GM19438 (cell line): Measurements from ENCODE around the gene IFTAP.
"Not testable (repeated sequence)": the region's sequence is repeated elsewhere in the genome, so short reads cannot be mapped to it uniquely, and the experiment has no call there.

Source experiments
- ATAC-seq: cut with Tn5 transposase; IDR thresholded peaks from one replicate; pipeline ENCODE4 v1.9.1; 2021; ENCODE audit warnings: low read depth; ENCODE audit not compliant: unreplicated experiment

Gene IFTAP

DNA sequence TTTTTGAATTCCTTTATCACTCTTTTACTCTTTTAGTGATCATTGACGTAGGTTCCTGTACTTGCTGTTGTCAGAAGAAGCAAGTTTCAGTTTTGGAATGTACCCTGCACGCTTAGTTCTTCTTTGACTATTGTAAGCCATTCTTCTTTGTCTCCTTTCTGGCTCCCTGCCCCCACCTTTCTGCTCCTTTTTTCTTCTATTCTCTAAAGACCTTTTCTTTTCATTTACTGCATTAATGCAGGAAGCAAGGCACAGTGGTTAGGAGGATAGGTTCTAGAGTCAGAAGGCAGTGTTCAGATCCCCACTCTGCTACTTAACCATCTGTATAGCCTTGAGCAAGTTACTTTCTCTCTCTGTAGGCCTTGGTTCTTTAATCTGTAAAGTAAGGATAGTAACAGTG, 37.5 kb downstream of the IFTAP start:
- no peak for ATAC-seq

DNA sequence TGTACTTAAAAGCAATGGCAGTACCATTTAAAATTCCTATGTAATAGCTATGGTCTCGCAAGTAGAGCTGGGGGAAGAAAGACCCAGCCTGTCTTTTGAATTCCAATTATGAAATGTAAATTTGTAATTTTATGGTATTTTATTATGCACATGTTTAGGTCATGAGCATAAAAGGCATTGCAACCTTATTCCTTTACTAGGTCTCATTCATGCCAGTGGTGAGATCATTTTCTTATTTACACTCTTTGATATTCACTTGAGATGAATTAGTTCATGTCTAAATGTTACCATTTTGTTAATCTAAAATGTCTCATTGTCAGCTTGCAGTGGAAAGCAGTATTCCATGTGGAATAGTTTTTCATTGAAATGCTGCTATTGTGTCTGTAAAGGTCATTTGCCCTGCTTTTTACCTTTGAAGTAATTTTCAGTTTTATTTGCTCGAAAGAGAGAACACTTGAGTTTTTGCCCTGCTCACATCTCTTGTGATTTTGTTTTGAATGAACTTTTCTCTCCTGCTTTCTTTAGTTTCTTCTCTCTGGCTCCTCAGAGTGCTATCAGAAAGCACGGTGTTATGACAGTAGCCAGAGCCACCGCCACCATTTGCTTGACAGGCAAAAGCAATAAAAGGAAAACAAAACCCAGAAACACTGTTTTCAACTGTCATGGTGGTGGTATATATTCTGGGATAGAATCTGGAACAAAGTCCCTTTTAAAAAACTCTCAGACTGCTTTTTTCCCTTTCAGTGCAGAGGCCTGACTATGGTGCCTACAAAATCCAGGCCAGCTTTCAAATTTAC, 41.0 kb downstream of the IFTAP start:
- ATAC-seq: no peak

DNA sequence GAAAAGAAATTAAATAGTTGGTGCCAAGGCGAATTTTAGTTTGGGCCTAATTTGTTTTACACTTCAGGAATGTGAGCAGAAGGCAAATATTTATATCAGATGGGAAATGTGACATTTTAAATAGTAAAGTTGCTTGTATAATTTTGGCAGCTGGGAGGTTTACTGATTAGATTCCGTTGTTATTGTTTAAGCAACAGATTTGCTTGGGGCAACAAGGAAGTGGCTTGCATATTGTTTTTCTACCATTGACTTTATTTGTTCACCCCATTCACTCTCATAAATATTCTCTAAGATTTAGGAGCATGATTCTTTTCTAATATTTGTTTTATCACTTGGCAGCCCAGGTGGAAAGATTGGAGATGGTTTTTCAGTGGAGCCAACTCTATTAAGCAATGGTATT, 44.3 kb downstream of the IFTAP start:
- ATAC-seq: no peak

DNA sequence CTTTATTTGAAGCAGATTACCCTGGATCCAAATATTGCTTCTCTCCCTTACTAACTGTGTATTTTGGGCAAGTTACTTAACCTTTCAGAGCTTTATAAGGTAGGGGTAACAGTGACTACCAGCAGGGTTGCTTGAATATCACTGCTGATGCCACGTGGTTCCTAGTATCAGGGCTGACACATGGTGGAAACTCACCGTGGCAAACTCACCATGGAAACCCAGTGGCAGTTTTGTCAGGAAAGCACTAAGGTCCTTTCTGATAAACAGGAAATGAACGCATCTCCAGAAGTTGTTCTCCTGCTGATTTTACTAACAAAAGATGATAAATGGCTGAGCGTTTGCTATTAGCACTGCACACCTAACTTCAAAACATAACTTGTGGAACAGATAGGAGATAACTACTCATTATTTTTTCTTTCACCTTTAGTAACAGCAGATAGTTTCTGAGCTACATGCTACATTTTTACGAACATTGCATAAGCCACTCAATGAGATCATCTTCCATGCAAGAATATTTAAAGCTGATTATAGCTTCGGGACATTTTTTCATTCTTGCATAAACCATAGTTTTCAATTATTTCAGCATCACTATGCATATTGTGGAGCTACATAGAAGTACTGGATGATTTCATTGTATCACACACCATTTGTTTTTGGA, 63.4 kb downstream of the IFTAP start:
- no peak for ATAC-seq

DNA sequence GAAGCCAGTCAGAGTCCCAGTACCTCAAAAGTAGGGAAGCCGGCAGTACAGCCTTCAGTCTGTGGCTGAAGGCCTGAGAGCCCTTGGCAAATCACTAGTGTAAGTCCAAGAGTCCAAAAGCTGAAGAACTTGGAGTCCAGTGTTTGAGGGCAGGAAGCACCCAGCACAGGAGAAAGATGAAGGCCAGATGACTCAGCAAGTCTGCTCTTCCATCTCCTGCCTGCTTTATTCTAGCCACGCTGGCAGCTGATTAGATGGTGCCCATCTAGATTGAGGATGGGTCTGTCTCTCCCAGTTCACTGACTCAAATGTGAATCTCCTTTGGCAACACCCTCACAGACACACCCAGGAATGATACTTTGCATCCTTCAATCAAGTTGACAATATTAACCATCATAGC, 67.1 kb downstream of the IFTAP start:
- not testable (repeated sequence) for ATAC-seq

DNA sequence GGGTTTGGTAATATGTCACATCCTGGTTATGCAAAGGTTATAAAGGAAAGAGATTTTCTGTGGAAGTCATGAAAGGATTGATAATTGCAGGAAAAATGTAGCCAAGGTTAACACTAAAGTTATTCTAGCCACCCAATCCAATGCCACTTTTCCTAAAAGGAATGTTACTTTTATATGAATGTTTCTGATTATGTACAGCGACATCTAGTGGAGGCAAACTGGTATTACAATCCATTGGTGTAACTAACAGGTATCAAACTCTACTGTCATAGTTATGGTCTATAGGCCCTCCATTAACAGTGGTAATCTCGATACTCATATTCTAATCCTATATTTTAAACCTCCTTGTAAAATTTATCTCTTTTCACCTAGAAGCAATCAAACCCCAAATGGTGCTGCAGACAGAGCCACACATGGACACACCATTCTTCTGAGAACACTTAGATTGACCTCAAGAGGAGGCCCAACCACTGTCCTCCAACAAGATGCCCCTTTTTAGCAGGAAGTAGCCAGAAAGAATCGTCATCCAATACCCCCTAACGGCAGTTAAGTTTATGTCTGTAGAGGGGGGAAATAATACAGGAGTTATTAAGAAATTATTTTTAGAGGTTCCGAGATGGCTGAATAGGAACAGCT, 78.6 kb downstream of the IFTAP start:
- ATAC-seq: no peak

DNA sequence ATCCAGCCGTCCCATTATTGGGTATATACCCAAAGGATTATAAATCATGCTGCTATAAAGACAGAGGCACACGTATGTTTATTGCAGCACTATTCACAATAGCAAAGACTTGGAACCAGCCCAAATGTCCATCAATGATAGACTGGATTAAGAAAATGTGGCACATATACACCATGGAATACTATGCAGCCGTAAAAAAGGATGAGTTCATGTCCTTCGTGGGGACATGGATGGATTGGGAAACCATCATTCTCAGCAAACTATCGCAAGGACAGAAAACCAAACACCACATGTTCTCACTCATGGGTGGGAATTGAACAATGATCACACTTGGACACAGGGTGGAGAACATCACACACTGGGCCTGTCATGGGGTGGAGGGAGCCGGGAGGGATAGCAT, 85.2 kb downstream of the IFTAP start:
- ATAC-seq: not testable (repeated sequence)

DNA sequence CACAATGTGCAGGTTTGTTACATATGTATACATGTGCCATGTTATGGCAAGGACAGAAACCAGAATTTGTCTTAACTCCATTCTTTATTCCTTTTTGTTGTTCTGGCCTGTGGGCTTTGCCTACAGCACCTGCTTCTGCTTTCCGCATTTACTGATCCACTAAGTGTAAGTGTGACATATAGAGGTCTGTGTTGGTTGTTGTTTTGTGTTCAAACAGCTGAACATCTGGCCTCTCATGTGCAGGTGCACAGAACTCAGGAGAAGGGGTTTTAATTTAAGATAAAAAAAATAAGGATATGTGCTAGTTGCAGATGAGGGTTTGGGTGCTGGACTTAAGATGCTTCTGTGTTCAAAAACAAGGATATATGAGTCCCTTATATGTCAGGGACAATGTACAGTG, 89.5 kb downstream of the IFTAP start:
- ATAC-seq: no peak

DNA sequence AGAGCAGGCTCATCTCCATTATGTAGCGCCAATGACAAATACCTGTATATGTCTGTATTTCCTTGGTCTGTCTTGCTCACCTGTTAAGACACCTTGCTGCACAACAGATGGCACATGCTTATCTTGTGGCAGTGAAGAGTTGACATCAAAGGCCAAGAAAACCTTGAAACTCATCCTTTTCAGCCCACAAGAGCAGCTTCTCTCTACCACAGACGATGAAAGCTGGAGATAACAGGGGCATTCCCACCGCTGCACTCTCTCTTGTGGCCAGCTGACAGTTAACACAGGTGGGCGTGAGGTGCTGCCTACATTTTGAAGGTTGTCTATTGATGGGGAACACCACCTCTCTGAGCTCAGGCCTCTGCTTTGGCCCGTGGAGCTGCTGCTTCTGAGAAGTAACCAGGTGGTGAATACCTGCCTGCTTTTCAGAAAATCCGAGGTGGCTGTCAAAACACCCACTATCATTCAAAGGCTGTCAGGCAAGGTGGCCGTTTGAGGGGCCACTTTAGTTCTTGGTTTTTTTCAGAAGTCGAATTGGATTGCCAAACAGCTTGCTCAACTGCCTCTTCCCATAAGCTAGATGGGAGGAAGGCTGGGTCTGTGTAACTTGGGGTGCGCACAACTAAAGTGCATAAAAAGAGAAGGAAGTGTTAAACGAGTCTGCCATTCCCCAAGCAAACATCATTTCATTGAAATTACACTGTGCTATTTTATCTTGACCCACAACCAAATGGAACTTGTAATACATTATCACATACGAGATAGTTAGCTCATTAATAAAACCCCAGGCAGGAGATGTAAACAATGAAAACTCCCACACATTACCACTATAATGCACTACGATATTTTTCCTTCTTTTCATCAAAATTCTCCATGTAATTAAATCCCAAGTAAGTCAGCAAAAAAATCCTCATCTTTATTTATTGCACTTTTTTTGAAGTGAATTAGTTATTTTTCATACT, 90.8 kb downstream of the IFTAP start:
- no peak for ATAC-seq

DNA sequence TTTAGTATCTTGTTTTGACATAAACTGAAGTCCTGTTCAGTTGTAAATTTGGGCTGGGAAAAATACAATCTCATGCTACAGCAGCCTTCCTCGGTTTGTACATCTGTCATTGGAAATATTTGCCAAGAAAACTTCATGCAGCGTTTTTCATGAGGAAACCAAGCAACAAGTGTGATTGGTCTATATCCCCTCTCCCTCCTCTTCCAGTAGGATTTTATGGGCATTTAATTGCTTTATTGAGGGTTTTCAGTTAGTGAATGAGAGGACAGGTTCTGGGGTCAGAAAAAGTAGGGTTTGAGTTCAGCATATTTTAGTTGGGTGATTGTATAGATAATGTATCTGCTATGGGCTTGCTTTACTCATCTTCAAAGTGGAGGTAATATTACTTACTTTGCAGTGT, 93.8 kb downstream of the IFTAP start:
- no peak for ATAC-seq

DNA sequence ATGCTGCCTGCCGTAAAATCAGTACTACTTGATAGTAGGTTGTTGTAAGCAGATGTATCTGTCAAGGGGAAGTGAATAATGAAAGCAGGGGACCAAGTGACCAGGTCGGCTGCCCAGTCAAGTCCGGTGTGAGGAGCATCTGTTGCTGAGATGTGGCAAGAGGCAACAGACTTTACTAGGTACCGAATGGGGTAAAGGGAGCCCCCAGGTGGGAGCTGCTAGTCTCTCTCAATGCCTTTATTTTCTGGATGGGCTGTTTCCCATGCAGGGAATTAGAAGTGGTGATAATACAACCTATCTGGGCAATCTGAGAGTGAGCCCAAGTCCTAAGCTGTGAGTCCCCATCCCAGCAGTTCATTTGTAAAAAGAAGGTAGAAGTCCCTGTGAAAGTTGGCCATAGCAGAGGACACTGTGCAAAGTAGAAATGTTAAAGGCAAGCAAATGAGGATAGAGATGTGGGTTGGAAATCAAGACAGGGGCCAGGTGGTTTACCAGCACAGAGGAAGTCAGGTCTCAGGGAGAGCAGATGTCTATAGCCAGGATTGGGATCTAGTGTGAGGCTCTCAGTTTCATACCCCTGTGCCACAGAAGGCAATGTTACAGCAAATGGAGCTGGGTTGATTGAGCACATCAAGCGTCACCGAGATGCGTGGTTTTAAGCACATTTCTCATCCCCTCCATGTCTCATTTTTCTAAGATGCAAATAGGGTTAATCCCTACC, 94.4 kb downstream of the IFTAP start:
- no peak for ATAC-seq

DNA sequence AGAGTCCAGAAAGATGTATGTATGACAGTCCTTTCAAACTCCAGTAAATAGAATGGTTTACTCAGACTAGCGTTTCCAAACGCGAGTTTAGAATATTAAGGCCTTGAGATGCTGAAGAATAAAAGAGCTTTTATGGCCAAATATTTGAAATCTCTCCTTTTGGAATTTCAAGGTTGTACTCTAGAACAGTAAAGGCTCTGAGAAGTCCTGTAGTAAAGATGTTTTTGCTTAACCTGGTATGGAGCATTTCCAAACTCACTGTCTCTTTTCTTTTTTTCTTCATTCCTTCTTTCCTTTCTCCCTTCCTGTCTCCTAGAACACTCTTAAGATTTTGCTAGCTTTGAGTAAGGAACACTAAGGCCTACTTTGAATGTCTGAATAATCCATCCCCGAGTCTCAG, 95.1 kb downstream of the IFTAP start:
- no peak for ATAC-seq

DNA sequence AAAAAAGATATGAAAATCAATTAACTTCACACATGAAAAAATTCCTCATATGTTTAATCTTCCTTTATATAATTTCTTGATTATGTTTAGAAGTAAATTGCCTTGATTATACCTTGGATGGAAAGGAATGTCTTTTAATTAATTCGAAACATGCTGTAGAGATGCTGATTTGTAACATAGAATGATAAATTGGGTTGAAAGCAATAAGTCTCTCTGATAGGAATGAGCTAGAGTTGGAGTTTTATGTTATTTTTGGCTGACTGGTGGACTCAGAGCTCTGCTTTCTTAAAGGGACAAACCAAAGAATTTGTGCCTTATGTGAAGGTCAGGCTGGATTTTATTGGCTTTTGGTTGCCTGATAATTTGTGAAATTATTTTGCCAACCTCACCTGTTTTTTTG, 98.4 kb downstream of the IFTAP start:
- ATAC-seq: no peak

DNA sequence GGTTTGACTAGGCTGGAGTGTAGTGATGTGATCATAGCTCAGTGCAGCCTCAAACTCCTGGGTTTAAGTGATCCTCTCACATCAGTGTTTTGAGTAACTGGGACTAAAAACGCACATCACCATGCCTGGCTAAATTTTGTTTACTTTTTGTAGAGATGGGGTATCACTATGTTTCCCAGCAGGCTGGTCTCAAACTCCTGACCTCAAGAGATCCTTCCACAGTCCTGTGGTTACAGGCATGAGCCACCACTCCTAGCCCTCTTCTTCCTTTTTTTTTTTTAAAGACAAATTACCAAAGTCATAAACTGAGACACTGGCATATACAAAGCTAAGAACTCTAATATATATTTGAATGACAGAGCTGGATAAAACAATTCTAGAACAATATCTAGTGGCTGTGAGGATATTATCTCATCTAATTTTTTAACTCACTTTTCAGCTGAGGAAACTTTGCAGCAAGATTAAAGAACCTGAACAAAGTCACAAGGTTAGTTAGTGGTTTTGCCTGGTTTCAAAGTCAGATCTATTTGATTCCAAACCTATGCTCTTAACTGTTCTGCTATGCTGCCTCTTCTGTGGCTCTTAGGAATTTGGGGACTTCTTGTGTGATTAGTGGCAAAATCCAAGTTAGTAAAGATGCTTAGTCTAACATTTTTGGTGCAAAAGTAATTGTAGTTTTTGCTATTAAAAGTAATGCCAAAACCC, 99.0 kb downstream of the IFTAP start:
- no peak for ATAC-seq

DNA sequence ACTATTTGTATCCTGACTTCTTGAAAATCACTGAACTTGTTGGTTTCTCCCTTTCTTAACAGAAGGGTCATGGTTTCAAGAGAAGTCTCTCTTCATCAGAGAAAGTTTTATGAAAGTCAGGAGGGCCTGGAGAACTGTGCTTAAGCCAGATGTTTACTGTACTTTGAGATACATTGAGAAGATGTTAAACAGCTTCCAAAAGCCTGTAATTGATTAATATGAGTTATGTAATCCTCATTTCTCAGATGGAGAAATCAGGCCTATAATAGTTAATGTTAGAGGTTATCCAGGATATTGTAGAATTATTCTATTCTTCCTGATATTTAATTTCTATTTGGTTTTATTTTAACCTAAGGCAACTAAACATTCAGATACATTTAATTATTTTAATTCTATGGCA, 100.8 kb downstream of the IFTAP start:
- no peak for ATAC-seq

DNA sequence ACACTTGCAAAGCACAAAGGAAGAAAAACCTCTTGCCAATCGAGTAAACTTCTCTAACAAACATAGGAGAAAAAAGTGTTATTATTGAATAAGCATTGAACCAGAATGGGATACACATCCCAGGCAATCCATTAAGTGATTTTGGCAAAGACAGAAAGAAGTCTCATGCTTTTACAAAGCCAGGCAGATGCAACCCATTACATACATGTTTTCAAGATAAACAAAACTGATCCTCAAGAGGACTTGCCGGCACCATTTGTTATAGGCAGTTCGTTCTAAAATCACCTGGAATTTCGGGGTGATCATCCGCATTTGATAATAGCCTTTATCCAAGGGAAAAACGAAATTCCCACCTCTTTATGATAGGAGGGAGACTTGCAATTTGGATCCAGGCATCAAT, 101.3 kb downstream of the IFTAP start:
- ATAC-seq: no peak

DNA sequence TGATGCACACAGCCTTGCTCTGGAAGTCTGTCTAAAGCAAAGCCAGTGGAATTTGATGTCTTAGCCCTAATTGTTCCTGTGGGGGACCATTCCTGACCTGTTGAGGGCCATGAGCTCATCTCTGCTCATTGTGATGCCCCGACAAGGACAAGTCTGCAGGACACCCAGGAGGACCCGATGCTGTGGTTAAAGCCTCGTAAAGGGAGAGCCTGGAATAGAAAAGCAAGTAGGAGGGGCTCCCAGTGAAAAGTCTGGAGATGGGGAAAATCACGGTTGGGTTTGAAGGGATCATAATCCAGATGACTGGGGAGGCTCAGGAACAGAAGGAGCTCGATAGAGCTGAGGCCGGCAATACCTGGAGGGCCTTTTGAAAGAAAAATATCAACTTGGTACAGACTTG, 102.2 kb downstream of the IFTAP start:
- no peak for ATAC-seq

DNA sequence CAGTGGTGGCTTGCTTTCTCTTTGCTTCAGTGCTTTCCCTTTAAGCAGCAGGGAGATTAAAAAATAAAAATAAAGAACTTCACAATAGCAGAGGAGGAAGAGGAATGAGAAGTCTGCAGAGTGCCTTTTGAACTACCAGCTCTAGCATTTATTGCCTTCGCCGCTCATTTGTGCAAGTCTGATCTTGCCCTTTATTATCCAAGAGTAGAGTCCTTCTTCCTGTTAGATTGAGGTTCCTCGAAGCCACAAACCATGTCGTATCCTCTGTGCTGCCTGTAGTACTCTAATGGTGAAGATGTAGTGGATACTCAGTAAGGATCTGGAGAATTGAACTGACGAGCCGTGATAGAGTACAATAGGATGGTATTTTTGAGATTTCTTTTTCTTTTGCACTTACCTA, 105.0 kb downstream of the IFTAP start:
- no peak for ATAC-seq

DNA sequence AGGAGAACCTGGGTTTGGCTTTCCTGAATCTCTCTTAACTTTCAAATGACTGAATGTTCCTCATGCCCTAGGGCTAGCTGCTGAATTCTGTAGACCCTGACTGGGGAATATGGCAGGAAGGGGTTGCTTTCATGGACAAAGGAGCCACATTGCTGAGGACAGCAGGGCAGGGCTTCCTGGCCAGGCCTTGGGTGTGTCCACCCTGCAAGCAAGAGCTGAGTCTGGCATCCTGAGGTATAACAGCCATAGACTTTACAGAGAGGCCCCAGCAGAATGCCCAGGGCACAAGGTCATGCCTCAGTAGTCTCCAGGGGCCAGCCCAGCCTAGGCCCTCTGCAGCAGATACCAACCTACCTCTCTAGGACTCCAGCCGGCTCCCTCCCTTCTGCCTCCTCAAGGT, 105.9 kb downstream of the IFTAP start:
- ATAC-seq: no peak
